MV-4-11 (cell line): Measurements from ENCODE around the gene RNF141.

Source experiments
- DNase-seq: peaks from one replicate; lab custom pipeline; 2025; lab: John Stamatoyannopoulos, UW

RNF141 gene

GRCh38 chr11:10498426-10499250 lies 42.3 kb downstream of the RNF141 start:
- DNase-seq, result no peak

GRCh38 chr11:10498022-10498400 lies 43.0 kb downstream of the RNF141 start:
- no peak for DNase-seq

- no peak for DNase-seq
Observed at GRCh38 chr11:10497371-10498021, 43.5 kb downstream of the RNF141 start.

GRCh38 chr11:10496296-10496936 lies 44.6 kb downstream of the RNF141 start:
- no peak for DNase-seq

GRCh38 chr11:10495464-10495786 lies 45.6 kb downstream of the RNF141 start:
- no peak for DNase-seq

GRCh38 chr11:10494636-10495463 lies 46.1 kb downstream of the RNF141 start:
- no peak for DNase-seq

GRCh38 chr11:10493041-10493663 lies 47.8 kb downstream of the RNF141 start:
- no peak for DNase-seq

- DNase-seq, result no peak
Observed at GRCh38 chr11:10492084-10492483, 48.9 kb downstream of the RNF141 start.

- no peak for DNase-seq
Observed at GRCh38 chr11:10490398-10491241, 50.4 kb downstream of the RNF141 start.

- no peak for DNase-seq
Observed at GRCh38 chr11:10490032-10490397, 51.0 kb downstream of the RNF141 start.

GRCh38 chr11:10488934-10489691 lies 51.9 kb downstream of the RNF141 start:
- no peak for DNase-seq

GRCh38 chr11:10488121-10488933 lies 52.7 kb downstream of the RNF141 start:
- no peak for DNase-seq

GRCh38 chr11:10487002-10487647 lies 53.9 kb downstream of the RNF141 start:
- DNase-seq, result no peak

GRCh38 chr11:10486161-10486840 lies 54.7 kb downstream of the RNF141 start:
- no peak for DNase-seq

- DNase-seq, result no peak
Observed at GRCh38 chr11:10485646-10486045, 55.3 kb downstream of the RNF141 start.

GRCh38 chr11:10484461-10485180 lies 56.4 kb downstream of the RNF141 start:
- DNase-seq, result no peak

- no peak for DNase-seq
Observed at GRCh38 chr11:10483584-10483983, 57.4 kb downstream of the RNF141 start.

GRCh38 chr11:10483174-10483573 lies 57.8 kb downstream of the RNF141 start:
- DNase-seq, result no peak
